Right atrium auricular region (tissue), 2 donors: ENCODE data around the gene GPC1. TPM values are rescaled to one million over a fixed set of nuclear protein-coding genes. Genes with fewer than 3 reads are reported as not detected.

Experiments
- DNase-seq: peaks from one replicate; pipeline ENCODE4 v3.0.0-alpha.2; 2019; ENCODE audit warnings: low spot score
- H3K27ac ChIP-seq, 2 donors: fragments of 200-600 bp; sonication (generic); 1 replicate in 1 of 2; 2 replicates in 1 of 2; pipeline ENCODE4 v1.5.1; 2016 to 2019
- H3K27me3 ChIP-seq, 2 donors: fragments of 200-600 bp; sonication (generic); one replicate each; pipeline versions ENCODE4 v1.5.1 to v1.6.0; 2017 to 2019
- H3K36me3 ChIP-seq: fragments of 200-600 bp; sonication (generic); one replicate; pipeline ENCODE4 v1.5.1; 2016
- H3K4me1 ChIP-seq, 2 donors: fragments of 200-600 bp; sonication (generic); one replicate each; pipeline versions ENCODE4 v1.5.1 to v1.6.0; 2017 to 2019
- H3K4me3 ChIP-seq, 2 donors: fragments of 200-600 bp; sonication (generic); 1 replicate in 1 of 2; 2 replicates in 1 of 2; pipeline ENCODE4 v1.5.1; 2017 to 2019; ENCODE audit warnings: mild to moderate bottlenecking in 1 of 2, moderate library complexity in 1 of 2
- H3K9me3 ChIP-seq, 2 donors: fragments of 200-600 bp; sonication (generic); one replicate each; pipeline ENCODE4 v1.5.1; 2019
- total RNA-seq, 2 donors: library from RNA; depleted of rRNA; stranded (reverse); fragments of >200 nt; gene quantifications; one replicate each; pipeline ENCODE4 v1.1.0, GENCODE V29; 2016
- TF ChIP-seq, protein P1 (sequence below), 2 donors: fragments of 200-600 bp; sonication (generic); IDR thresholded peaks; one replicate each; pipeline ENCODE4 v1.5.1; 2019; ENCODE audit warnings: antibody characterized with exemption in 2 of 2

GPC1 gene
- total RNA-seq, 2 donors from 2014 or later, result 77.4 to 103 TPM

DNA sequence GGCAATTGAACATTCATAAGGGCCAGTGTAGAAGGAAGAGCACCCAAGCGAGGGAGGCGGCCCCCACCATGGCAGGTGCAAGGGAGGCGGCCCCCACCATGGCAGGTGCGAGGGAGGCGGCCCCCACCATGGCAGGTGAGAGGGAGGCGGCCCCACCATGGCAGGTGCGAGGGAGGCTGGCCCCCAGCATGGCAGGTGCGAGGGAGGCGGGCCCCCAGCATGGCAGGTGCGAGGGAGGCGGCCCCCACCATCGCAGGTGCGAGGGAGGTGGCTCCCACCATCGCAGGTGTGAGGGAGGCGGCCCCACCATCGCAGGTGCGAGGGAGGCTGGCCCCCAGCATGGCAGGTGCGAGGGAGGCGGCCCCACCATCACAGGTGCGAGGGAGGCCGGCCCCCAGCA is 24.7 kb upstream of the GPC1 start:
- no peak for DNase-seq
- Histone ChIP-seq H3K27me3 (no peaks in the 10 kb centered on the region), H3K36me3 (no peaks in the 10 kb centered on the region), H3K27ac (no peak overlapping the region), H3K9me3 (no peaks in the 10 kb centered on the region), H3K4me3 (no peak overlapping the region), H3K4me1 (no peaks in the 10 kb centered on the region)
- TF ChIP-seq, protein P1, sequence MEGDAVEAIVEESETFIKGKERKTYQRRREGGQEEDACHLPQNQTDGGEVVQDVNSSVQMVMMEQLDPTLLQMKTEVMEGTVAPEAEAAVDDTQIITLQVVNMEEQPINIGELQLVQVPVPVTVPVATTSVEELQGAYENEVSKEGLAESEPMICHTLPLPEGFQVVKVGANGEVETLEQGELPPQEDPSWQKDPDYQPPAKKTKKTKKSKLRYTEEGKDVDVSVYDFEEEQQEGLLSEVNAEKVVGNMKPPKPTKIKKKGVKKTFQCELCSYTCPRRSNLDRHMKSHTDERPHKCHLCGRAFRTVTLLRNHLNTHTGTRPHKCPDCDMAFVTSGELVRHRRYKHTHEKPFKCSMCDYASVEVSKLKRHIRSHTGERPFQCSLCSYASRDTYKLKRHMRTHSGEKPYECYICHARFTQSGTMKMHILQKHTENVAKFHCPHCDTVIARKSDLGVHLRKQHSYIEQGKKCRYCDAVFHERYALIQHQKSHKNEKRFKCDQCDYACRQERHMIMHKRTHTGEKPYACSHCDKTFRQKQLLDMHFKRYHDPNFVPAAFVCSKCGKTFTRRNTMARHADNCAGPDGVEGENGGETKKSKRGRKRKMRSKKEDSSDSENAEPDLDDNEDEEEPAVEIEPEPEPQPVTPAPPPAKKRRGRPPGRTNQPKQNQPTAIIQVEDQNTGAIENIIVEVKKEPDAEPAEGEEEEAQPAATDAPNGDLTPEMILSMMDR (IDR thresholded peaks at IDR 0.05), result no peak

DNA sequence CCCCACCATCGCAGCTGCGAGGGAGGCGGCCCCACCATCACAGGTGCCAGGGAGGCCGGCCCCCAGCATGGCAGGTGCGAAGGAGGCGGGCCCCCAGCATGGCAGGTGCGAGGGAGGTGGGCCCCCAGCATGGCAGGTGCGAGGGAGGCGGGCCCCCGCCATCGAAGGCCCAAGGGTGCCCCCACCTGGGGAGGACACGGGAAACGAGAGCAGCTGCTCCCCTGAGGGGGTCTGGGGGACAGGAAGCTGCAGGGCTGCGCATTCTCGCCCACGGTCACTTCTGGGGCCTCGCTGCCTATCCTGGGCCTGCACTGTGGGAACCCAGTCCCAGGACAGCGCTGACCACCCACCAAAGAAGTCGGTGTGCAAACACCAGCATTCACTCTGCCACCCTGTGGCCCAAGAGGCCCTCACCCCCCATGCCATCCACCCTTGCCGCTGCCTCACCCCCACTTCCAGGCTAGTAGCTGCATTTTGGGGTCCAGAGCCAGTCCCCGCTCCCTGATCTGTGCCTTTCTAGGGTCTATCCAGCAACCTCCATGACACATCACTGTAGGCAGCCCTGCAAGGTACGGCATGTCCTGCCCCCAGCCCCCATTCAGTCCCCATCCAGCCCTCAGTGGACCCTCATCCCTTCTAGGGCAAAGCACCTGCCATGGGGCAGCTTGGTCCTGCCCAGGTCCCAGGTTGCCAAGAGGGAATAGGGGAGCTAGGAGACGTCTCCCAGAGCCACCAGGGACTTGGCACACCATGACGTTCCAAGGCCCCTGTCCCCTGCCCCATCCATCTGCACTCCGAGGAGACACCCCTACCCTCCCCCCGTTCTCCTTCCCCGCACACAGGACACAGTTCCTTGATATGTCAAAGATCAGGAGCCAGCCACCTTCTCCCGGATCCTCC is 24.0 kb upstream of the GPC1 start:
- no peaks in the 10 kb centered on the region for H3K27me3 ChIP-seq
- no peaks in the 10 kb centered on the region for H3K9me3 ChIP-seq
- H3K4me1 ChIP-seq, result no peaks in the 10 kb centered on the region
- no peak for DNase-seq
- no peak overlapping the region for H3K27ac ChIP-seq
- TF ChIP-seq, protein P1 (IDR thresholded peaks at IDR 0.05), result no peak
- H3K36me3 ChIP-seq, result no peaks in the 10 kb centered on the region
- no peak overlapping the region for H3K4me3 ChIP-seq

DNA sequence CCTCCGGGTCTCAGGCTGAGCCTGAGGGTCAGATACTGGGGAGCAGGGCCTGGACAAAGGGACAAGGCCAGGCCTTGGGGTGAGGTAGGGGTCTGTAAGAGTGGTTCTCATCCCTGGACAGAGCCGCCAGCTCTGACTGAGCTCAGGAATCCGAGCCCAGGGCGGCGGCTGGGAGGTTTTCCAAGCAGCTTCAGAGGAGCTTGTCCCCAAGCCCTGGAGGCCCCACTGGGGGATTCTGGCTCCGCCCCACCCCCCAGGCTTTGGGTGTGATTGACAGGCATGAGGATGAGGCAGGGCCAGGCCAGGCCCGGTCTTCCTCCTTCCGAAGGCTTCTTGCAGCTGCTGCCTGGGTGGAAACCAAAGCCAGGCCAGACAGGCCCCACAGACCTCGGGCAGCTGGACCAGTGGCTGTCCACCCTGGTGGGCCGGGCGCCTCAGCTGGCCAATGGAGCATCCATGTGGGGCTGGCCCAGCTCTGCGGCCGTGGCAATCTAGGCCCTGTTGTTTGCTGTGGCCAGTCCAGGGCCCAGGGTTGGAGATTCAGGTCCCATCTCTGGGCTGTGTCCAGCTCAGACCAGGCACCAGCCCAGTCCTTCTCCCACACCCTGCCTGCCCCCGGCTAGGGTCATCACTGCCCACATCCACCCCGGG is 23.1 kb upstream of the GPC1 start:
- H3K27me3 ChIP-seq, result no peaks in the 10 kb centered on the region
- H3K4me3 ChIP-seq, result no peak overlapping the region
- no peaks in the 10 kb centered on the region for H3K36me3 ChIP-seq
- H3K9me3 ChIP-seq, result no peaks in the 10 kb centered on the region
- no peaks in the 10 kb centered on the region for H3K4me1 ChIP-seq
- no peak overlapping the region for H3K27ac ChIP-seq
- no peak for DNase-seq
- TF ChIP-seq, protein P1 (IDR thresholded peaks at IDR 0.05), result no peak

DNA sequence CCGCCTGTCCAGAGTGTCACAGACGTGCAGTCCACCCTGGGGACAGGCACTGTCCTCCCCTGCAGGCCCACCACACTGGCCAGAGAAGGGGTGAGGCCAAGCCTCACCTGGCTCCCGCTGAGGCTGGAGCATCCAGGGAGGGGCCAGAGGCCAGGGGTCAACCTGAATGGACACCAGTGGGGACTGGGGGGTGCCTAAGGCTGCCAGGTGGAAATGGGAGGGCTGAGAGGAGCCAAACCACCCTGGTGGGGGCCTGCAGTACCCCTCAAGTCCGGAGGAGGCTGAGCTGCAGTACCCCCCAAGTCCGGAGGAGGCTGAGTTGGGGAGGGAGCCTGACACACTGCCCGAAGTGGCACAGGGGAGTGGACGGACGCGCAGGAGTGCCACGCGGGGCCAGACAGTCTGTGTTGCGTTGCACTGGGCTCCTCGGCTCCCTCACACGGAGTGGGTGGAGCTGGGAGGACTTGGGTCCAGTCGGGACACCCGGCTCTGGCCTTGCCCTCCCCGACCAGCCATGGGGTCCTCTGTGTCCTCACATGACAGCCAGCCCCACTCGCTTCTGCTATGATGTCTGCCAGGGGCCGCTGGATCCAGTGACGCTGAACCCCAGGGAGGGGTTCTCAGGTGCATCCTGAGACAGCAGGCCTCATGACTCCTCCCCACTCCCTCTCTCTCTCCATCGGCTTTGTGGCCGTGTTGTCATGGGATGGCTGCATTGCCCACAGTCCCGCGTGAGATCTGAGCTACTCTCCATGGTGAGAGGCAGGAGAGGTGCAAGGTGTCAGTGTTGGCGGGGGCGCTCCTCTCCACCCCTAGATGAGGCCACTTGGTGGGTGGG is 22.3 kb upstream of the GPC1 start:
- no peaks in the 10 kb centered on the region for H3K27me3 ChIP-seq
- TF ChIP-seq, protein P1 (IDR thresholded peaks at IDR 0.05), result no peak
- H3K36me3 ChIP-seq, result no peaks in the 10 kb centered on the region
- H3K9me3 ChIP-seq, result no peaks in the 10 kb centered on the region
- DNase-seq, result no peak
- no peak overlapping the region for H3K4me3 ChIP-seq
- no peak overlapping the region for H3K27ac ChIP-seq
- H3K4me1 ChIP-seq, result no peaks in the 10 kb centered on the region

DNA sequence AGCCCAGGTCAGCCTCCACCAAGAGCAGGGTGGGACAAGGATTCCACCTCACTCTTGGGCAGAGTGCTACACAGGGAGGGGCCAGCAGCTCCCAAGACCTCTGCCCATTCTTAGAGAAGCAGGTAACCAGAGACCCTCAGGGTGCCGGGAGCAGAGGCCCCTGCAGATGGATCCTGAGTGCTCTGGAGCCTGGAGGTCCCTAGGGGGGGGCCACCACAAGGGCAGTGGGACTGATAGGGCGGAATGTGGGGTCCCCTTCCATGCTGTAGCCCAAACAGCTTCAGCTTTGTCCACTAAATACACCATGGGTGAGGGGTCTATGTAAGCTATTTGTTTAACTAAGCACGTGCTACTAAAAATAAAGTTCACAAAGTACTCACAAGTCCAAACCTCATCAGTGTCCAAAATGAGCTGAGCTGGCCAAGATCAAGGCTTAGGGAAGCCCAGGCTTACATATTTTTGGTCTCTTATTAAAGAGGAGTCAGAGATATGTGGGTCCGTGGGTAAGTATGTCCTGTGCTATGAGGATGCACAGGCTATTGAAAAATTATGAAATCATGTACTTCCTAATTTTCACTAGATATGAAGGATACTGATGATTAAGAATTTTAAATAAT is 21.5 kb upstream of the GPC1 start:
- Histone ChIP-seq H3K9me3 (peaks cover 0 to 4% of the 10 kb centered on the region in 2 donors), H3K36me3 (no peaks in the 10 kb centered on the region), H3K27ac (no peak overlapping the region), H3K4me3 (no peak overlapping the region), H3K27me3 (no peaks in the 10 kb centered on the region), H3K4me1 (no peaks in the 10 kb centered on the region)
- DNase-seq, result no peak
- TF ChIP-seq, protein P1 (IDR thresholded peaks at IDR 0.05), result no peak
